Naive thymus-derived CD4-positive, alpha-beta T cell (primary cell): ENCODE measurements around the gene C19orf33. TPM values are rescaled to one million over a fixed set of nuclear protein-coding genes. Genes with fewer than 3 reads are reported as not detected.
A peak's percentile ranks its signal among the peaks of the same experiment; 100 is the strongest.

Experiments used
- ATAC-seq: fragments of 150-1000 bp; cut with Tn5 transposase; 2 replicates; pipeline ENCODE4 v1.10.0; 2021; ENCODE audit warnings: mild to moderate bottlenecking, moderate library complexity
- CTCF ChIA-PET: fragments of 350-600 bp; sonication (Branson Sonifier 250); formaldehyde crosslinking; loops from one replicate; lab custom pipeline; 2021; ENCODE audit warnings: antibody characterized with exemption; lab: Charles Lee
- POLR2A ChIA-PET: fragments of 350-600 bp; sonication (Branson Sonifier 250); formaldehyde crosslinking; loops from one replicate; lab custom pipeline; 2021; ENCODE audit warnings: antibody characterized with exemption, inconsistent platforms; lab: Charles Lee
- DNase-seq, 9 donors: peaks; one replicate each; pipeline versions ENCODE4 v3.0.0 to v3.0.0-alpha.2; 2020 to 2022; ENCODE audit warnings: mixed read lengths in 1 of 9
- H3K27ac ChIP-seq: one replicate; pipeline ENCODE4 v1.7.0; 2013; ENCODE audit warnings: mild to moderate bottlenecking, low read depth, low read length, moderate library complexity
- H3K27me3 ChIP-seq, 2 donors: one replicate each; pipeline ENCODE4 v1.7.0; 2013; ENCODE audit warnings: low read length in 2 of 2, mild to moderate bottlenecking in 2 of 2, moderate library complexity in 2 of 2; ENCODE audit not compliant: control insufficient read depth in 2 of 2, insufficient read depth in 2 of 2
- H3K36me3 ChIP-seq, 3 experiments: 1 replicate in 2 of 3; 2 replicates in 1 of 3; pipeline ENCODE4 v1.7.0; 2013; ENCODE audit warnings: low read length in 3 of 3, mild to moderate bottlenecking in 3 of 3, moderate library complexity in 1 of 3; ENCODE audit not compliant: insufficient read depth in 3 of 3, control insufficient read depth in 2 of 3
- H3K4me1 ChIP-seq, 2 donors: one replicate each; pipeline ENCODE4 v1.7.0; 2013; ENCODE audit warnings: low read length in 2 of 2, mild to moderate bottlenecking in 2 of 2, moderate library complexity in 1 of 2; ENCODE audit not compliant: control insufficient read depth in 2 of 2, insufficient read depth in 2 of 2
- H3K4me3 ChIP-seq: 2 replicates; pipeline ENCODE4 v1.7.0; 2013; ENCODE audit warnings: mild to moderate bottlenecking, low read length
- H3K9me3 ChIP-seq, 3 experiments: 1 replicate in 2 of 3; 2 replicates in 1 of 3; pipeline ENCODE4 v1.7.0; 2013; ENCODE audit warnings: low read length in 3 of 3; ENCODE audit not compliant: control insufficient read depth in 2 of 3
- H3K27ac Mint-ChIP-seq, 9 donors: one replicate each; pipeline ENCODE4 v1.8.0; 2020 to 2022; ENCODE audit warnings: mixed read lengths in 9 of 9, mild to moderate bottlenecking in 8 of 9, moderate library complexity in 5 of 9, inconsistent platforms in 2 of 9
- H3K27me3 Mint-ChIP-seq, 5 donors: one replicate each; pipeline ENCODE4 v1.8.0; 2021 to 2022; ENCODE audit warnings: mixed read lengths in 5 of 5, mild to moderate bottlenecking in 1 of 5
- H3K36me3 Mint-ChIP-seq, 5 donors: one replicate each; pipeline ENCODE4 v1.8.0; 2020 to 2022; ENCODE audit warnings: mixed read lengths in 5 of 5, mild to moderate bottlenecking in 3 of 5, inconsistent platforms in 1 of 5
- H3K4me1 Mint-ChIP-seq, 7 donors: one replicate each; pipeline ENCODE4 v1.8.0; 2020 to 2022; ENCODE audit warnings: mixed read lengths in 7 of 7, mild to moderate bottlenecking in 3 of 7, inconsistent platforms in 1 of 7
- H3K4me3 Mint-ChIP-seq, 10 donors: one replicate each; pipeline ENCODE4 v1.8.0; 2020 to 2022; ENCODE audit warnings: mild to moderate bottlenecking in 10 of 10, mixed read lengths in 10 of 10, moderate library complexity in 6 of 10, inconsistent platforms in 2 of 10
- H3K9me3 Mint-ChIP-seq, 11 donors: one replicate each; pipeline ENCODE4 v1.8.0; 2020 to 2022; ENCODE audit warnings: mixed read lengths in 11 of 11, mild to moderate bottlenecking in 4 of 11, inconsistent platforms in 1 of 11, moderate library complexity in 1 of 11
- intact Hi-C, 2 donors: fragments of 100-400 bp; cut with micrococcal nuclease; formaldehyde crosslinking; loops; one replicate each; pipeline ENCODE4 v1.15.1; 2023
- polyA plus RNA-seq, 2 donors: library from polyadenylated mRNA; unstranded; fragments of 300-500 nt; fragmentation: Illumina TruSeq; gene quantifications; one replicate each; pipeline ENCODE4 v1.2.3, GENCODE V29; 2021
- total RNA-seq, 6 experiments: library from RNA in 5 of 6; stranded (reverse) in 5 of 6; gene quantifications; 1 replicate in 5 of 6; 2 replicates in 1 of 6; pipeline ENCODE4 v1.2.3 and lab custom pipeline; 2021 to 2026

The C19orf33 gene
- total and polyA plus RNA-seq, 7 experiments from 2014 or later: 0.88 to 1.5 TPM; not detected in 5

DNA sequence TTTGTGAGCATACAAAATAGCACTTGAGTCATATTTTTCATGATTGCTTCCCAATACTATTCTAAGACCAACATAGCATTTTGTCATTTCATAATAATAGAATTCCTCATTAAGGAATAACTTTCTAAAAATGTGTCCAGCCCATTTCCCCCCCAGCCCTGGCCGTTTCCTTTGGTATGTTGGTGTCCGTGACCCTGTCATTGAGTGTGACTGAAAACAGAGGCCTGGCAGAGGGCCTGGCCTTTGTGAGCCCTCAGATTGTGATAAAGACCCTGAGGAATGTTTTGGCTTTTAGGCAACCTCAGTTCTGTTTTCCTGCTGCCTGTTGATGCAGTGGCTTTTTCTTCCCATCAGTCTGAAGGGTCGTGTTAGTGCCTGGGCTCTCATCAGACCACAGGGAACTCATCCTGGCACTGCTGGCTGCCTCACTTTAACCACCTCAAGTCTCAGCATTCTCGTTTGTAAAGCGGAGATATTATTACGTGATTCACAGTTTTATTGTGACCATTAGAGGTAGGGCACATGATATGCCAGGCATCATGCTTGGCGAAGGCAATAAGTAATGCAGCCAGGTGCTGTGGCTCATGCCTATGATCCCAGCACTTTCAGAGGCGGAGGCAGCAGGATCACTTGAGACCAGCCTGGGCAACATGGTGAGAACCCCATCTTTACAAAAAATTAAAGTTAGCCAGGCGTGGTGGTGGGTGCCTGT, 25.9 kb upstream of the C19orf33 start:
- Histone ChIP-seq H3K4me3 (no peak overlapping the region), H3K4me1 (no peaks in the 10 kb centered on the region), H3K36me3 (no peaks in the 10 kb centered on the region), H3K27me3 (no peaks in the 10 kb centered on the region), H3K9me3 (no peaks in the 10 kb centered on the region), H3K27ac (no peak overlapping the region)
- POLR2A ChIA-PET: no interaction called here
- DNase-seq: no peak
- no peak for ATAC-seq
- Mint-ChIP-seq H3K4me3 (no peak overlapping the region), H3K27ac (no peak overlapping the region), H3K4me1 (peaks cover 8 to 23% (median 13%) of the 10 kb centered on the region in 7 donors), H3K27me3 (no peaks in the 10 kb centered on the region), H3K36me3 (peaks cover 0 to 5% (median 0%) of the 10 kb centered on the region in 5 donors), H3K9me3 (no peaks in the 10 kb centered on the region)
- CTCF ChIA-PET: no interaction called here
- intact Hi-C loops: no loop called here

GRCh38 chr19:38278751-38279150, 25.3 kb upstream of the C19orf33 start:
- Mint-ChIP-seq H3K27me3 (no peaks in the 10 kb centered on the region), H3K9me3 (no peaks in the 10 kb centered on the region), H3K4me3 (no peak overlapping the region), H3K36me3 (peaks cover 0 to under 1% (median 0%) of the 10 kb centered on the region in 5 donors), H3K4me1 (peaks cover 8 to 21% (median 12%) of the 10 kb centered on the region in 7 donors), H3K27ac (no peak overlapping the region)
- H3K27ac ChIP-seq: no peak overlapping the region
- intact Hi-C loops: no loop called here
- no peak overlapping the region for H3K4me3 ChIP-seq
- no peaks in the 10 kb centered on the region for H3K9me3 ChIP-seq
- H3K36me3 ChIP-seq: no peaks in the 10 kb centered on the region
- POLR2A ChIA-PET: no interaction called here
- CTCF ChIA-PET: no interaction called here
- H3K4me1 ChIP-seq: no peaks in the 10 kb centered on the region
- ATAC-seq (no peak), DNase-seq (no peak)
- no peaks in the 10 kb centered on the region for H3K27me3 ChIP-seq

GRCh38 chr19:38280030-38280921, 23.8 kb upstream of the C19orf33 start:
- Histone ChIP-seq H3K27ac (no peak overlapping the region), H3K36me3 (peaks cover 0 to 5% (median 0%) of the 10 kb centered on the region in 3 experiments), H3K27me3 (no peaks in the 10 kb centered on the region), H3K4me3 (no peak overlapping the region), H3K9me3 (no peaks in the 10 kb centered on the region), H3K4me1 (no peaks in the 10 kb centered on the region)
- H3K4me1 Mint-ChIP-seq: peaks cover 8 to 24% (median 12%) of the 10 kb centered on the region in 7 donors
- H3K4me3 Mint-ChIP-seq: no peak overlapping the region
- no peak for ATAC-seq
- POLR2A ChIA-PET: interaction anchor here (0.6 kb wide), 1 partner anchor 379 kb away, joined by 3 read pairs; no protein-coding TSS in a partner anchor
- H3K27ac Mint-ChIP-seq: peak overlapping the region in 5 of 9 donors; percentile 10 to 49 (median 33)
- intact Hi-C loops: no loop called here
- peaks cover 0 to 4% (median 0%) of the 10 kb centered on the region in 5 donors for H3K36me3 Mint-ChIP-seq
- H3K27me3 Mint-ChIP-seq: no peaks in the 10 kb centered on the region
- H3K9me3 Mint-ChIP-seq: no peaks in the 10 kb centered on the region
- DNase-seq: no peak
- CTCF ChIA-PET: interaction anchor here (1.5 kb wide), 1 partner anchor 94 kb away, joined by 3 read pairs; the partner anchor contains the start of gene PSMD8

GRCh38 chr19:38281811-38282566, 22.1 kb upstream of the C19orf33 start:
- Histone ChIP-seq H3K27ac (no peak overlapping the region), H3K27me3 (no peaks in the 10 kb centered on the region), H3K4me3 (no peak overlapping the region), H3K4me1 (no peaks in the 10 kb centered on the region), H3K9me3 (no peaks in the 10 kb centered on the region), H3K36me3 (peaks cover 0 to 6% (median 0%) of the 10 kb centered on the region in 3 experiments)
- peak in 1 of 9 donors; percentile 13 for DNase-seq
- peak overlapping the region in 7 of 9 donors; percentile 1 to 86 (median 68) for H3K27ac Mint-ChIP-seq
- H3K4me1 Mint-ChIP-seq: peaks cover 7 to 24% (median 12%) of the 10 kb centered on the region in 7 donors
- intact Hi-C loops: no loop called here
- H3K27me3 Mint-ChIP-seq: no peaks in the 10 kb centered on the region
- peak; percentile 82 for ATAC-seq
- ChIA-PET POLR2A (no interaction called here), CTCF (interaction anchor here (0.6 to 1.5 kb wide), 2 partner anchors 38 to 92 kb away, joined by 3 to 4 read pairs; partner anchors contain the start of gene PSMD8)
- H3K9me3 Mint-ChIP-seq: no peaks in the 10 kb centered on the region
- H3K4me3 Mint-ChIP-seq: peak overlapping the region in 2 of 10 donors; percentile 18 to 37
- H3K36me3 Mint-ChIP-seq: peaks cover 0 to 15% (median 3%) of the 10 kb centered on the region in 5 donors

- no peak for DNase-seq
- H3K27ac Mint-ChIP-seq: no peak overlapping the region
- peaks cover 7 to 24% (median 12%) of the 10 kb centered on the region in 7 donors for H3K4me1 Mint-ChIP-seq
- peaks cover 0 to 16% (median 0%) of the 10 kb centered on the region in 3 experiments for H3K36me3 ChIP-seq
- peaks cover 0 to 18% (median 7%) of the 10 kb centered on the region in 5 donors for H3K36me3 Mint-ChIP-seq
- H3K27me3 Mint-ChIP-seq: no peaks in the 10 kb centered on the region
- H3K27me3 ChIP-seq: no peaks in the 10 kb centered on the region
- no peaks in the 10 kb centered on the region for H3K9me3 ChIP-seq
- no peak for ATAC-seq
- no peak overlapping the region for H3K4me3 Mint-ChIP-seq
- ChIA-PET CTCF (interaction anchor here (0.6 kb wide), 1 partner anchor 1208 kb away, joined by 3 read pairs; no protein-coding TSS in a partner anchor), POLR2A (no interaction called here)
- no peaks in the 10 kb centered on the region for H3K9me3 Mint-ChIP-seq
- intact Hi-C loops: no loop called here
- H3K27ac ChIP-seq: no peak overlapping the region
- H3K4me1 ChIP-seq: no peaks in the 10 kb centered on the region
- no peak overlapping the region for H3K4me3 ChIP-seq
Measured at GRCh38 chr19:38283271-38283670, 20.8 kb upstream of the C19orf33 start.

GRCh38 chr19:38284422-38284821, 19.6 kb upstream of the C19orf33 start:
- Histone ChIP-seq H3K27ac (no peak overlapping the region), H3K4me3 (no peak overlapping the region), H3K9me3 (no peaks in the 10 kb centered on the region), H3K4me1 (no peaks in the 10 kb centered on the region), H3K36me3 (peaks cover 0 to 26% (median 4%) of the 10 kb centered on the region in 3 experiments), H3K27me3 (no peaks in the 10 kb centered on the region)
- POLR2A ChIA-PET: no interaction called here
- no peak overlapping the region for H3K4me3 Mint-ChIP-seq
- no peaks in the 10 kb centered on the region for H3K9me3 Mint-ChIP-seq
- H3K36me3 Mint-ChIP-seq: peaks cover 0 to 23% (median 7%) of the 10 kb centered on the region in 5 donors
- intact Hi-C loops: no loop called here
- ATAC-seq: no peak
- no peaks in the 10 kb centered on the region for H3K27me3 Mint-ChIP-seq
- H3K27ac Mint-ChIP-seq: peak overlapping the region in 1 of 9 donors; percentile 43
- DNase-seq: no peak
- peaks cover 7 to 24% (median 12%) of the 10 kb centered on the region in 7 donors for H3K4me1 Mint-ChIP-seq
- CTCF ChIA-PET: no interaction called here
